Stimulated activated CD8-positive, alpha-beta memory T cell treated with anti-CD3 and anti-CD28 coated beads, Interleukin-12 subunit alpha, Interleukin-12 subunit beta, amount 100 ng/mL, for 1 hour (primary cell): ENCODE data around the gene PXDC1.
"Not testable (repeated sequence)": the region's sequence is repeated elsewhere in the genome, so short reads cannot be mapped to it uniquely, and the experiment has no call there.

Experiments used
- DNase-seq: peaks from one replicate; pipeline ENCODE4 v3.0.0-alpha.2; 2020; ENCODE audit warnings: low read depth

The PXDC1 gene

DNA sequence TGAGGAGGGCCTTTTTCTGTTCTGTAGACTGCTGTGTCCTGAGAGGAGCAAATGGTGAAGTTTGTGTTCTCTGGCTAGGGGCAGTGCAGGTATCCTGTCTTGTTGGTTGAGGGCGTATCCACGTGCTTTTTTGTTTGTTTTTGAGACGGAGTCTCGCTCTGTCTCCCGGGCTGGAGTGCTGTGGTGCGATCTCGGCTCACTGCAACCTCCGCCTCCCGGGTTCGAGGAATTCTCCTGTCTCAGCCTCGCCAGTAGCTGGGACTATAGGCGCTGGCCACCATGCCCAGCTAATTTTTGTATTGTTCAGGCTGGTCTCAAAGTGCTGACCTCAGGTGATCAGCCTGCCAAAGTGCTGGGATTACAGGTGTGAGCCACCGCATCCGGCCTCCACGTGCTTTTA lies 10.8 kb upstream of the PXDC1 start:
- no peak for DNase-seq

- DNase-seq, result no peak
These were observed 10.4 kb upstream of the PXDC1 start for GRCh38 chr6:3761989-3762270.

DNA sequence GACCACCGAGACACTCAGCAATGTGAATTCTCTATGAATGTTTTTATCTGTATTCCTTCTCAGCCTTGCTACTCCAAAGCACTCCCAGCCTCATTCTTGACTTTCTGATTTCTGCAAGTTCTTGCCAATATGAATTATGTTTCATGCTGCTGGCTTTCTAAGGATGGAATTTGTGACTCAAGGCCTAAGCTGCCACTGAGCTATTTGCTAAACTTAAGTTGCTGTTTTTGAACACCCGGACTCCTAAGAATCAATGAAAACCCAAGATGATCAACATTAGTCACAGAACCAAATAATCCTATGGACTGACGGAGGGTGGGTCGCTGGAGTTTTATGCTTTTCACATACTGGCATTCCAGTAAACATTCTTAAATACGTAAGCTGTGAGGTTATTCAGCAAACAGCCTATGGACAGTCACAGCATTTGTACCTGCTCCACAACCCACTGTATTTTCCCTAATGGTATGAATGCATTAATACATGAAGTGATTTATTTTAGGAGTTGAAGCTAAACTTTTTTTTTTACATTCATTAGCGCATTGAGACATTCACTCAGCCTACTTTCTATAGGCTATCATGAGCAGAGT lies 8.2 kb upstream of the PXDC1 start:
- DNase-seq, result no peak

GRCh38 chr6:3758842-3759144 lies 7.3 kb upstream of the PXDC1 start:
- no peak for DNase-seq

DNA sequence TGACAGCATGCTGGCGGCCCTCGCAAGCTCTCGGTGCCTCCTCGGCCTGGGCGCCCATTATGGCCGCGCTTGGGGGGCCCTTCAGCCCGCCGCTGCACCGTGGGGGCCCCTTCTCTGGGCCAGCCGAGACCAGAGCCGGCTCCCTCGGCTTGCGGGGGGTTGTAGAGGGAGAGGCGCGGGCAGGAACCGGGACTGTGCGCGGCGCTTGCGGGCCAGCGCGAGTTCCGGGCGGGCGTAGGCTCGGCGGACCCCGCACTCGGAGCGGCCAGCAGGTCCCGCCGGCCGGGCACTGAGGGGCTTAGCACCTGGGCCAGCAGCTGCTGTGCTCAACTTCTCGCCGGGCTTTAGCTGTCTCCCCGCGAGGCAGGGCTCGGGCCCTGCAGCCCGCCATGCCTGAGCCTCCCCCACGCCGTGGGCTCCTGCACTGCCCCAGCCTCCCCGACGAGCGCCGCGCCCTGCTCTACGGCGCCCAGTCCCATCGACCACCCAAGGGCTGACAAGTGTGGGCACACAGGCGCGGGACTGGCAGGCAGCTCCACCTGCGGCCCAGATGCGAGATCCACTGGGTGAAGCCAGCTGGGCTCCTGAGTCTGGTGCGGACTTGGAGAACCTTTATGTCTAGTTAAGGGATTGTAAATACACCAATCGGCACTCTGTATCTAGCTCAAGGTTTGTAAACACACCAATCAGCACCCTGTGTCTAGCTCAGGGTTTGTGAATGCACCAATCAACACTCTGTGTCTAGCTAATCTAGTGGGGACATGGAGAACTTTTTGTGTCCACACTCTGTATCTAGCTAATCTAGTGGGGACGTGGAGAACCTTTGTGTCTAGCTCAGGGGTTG lies 6.7 kb upstream of the PXDC1 start:
- DNase-seq, result not testable (repeated sequence)

GRCh38 chr6:3757241-3757641 lies 5.7 kb upstream of the PXDC1 start:
- DNase-seq, result no peak

- no peak for DNase-seq
These were observed 5.0 kb upstream of the PXDC1 start for GRCh38 chr6:3756546-3756945.

- no peak for DNase-seq
These were observed 4.4 kb upstream of the PXDC1 start for GRCh38 chr6:3755637-3756545.

DNA sequence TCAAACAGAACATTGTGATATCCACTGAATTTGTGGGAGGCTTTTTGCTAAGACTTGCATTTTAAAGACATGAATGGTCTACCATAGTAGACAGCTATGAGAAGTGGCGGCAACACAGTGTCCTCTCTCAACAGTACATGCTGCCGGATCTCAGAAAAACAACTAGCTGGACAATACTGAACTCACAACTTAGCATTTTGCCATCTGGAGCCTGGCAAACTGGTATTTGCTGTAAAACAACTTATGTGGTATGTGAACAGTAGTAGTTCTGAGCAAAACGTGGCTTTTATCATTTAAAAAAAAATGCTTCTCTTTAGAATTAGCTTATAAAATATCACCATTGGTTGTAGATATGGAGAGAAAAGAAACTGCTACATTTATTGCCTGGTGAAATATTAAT lies 3.3 kb upstream of the PXDC1 start:
- no peak for DNase-seq

- DNase-seq, result not testable (repeated sequence)
These were observed 2.7 kb upstream of the PXDC1 start for GRCh38 chr6:3754032-3754725.

DNA sequence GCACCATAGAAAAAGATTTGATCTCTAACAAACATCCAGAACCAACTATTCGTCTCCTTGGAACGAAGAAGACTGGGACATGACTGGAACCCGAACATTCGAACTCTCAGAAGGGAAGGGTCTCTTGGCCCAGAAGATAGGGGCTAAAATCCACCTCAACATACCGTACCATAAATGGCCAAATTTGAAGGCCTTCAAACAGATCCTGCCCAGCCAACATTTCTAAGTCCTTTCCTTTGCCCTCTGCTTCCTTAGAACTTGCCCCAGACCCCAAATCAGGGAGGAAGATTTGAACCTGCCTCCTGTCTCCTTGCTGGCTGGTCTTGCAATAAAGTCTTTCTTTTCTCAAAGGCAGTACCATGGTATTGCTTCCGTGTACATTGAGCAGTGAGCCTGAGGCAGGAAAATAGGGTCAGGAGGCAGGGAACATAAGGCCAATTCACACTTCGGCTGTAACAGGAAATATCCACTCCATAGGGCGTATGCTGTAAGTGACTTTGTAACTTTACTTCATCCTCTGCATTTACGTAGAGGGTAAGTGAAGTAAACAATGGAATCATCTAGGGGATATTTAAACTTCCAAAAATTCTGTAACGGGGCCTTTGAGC lies 1.8 kb upstream of the PXDC1 start:
- DNase-seq, result no peak

DNA sequence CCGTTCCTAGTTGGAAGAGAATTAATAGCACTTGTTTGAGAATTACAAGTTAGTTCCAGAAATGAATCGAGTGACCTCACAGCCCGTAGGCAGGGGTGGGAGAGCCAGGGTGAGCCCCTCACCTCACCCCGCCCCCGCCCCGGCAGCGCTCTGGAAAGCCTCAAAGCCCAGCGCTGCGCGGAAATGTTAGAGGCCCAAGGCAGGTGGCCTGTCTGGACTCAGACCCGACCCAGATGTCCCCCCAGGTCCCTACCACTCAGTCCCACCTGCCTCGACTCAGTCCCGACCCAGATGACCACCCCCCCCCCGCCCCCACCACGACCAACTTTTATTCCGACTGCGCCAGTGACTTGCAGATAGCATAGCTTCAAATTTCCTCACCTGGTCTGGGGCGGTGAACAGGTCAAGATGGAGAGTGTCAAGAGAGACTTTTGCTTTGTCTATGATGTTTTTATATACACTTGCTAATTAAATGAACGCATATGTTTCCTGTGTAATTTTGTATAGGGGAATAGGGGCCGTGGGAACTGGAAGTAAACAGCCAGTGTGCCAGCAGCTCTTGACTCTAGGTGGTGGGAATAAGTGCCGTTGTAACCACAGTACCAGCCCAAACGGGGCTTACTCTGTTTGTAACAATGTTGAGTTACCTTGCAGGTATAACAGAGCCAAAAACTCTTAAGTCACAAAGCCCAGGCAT lies 1.2 kb upstream of the PXDC1 start:
- DNase-seq, result no peak

DNA sequence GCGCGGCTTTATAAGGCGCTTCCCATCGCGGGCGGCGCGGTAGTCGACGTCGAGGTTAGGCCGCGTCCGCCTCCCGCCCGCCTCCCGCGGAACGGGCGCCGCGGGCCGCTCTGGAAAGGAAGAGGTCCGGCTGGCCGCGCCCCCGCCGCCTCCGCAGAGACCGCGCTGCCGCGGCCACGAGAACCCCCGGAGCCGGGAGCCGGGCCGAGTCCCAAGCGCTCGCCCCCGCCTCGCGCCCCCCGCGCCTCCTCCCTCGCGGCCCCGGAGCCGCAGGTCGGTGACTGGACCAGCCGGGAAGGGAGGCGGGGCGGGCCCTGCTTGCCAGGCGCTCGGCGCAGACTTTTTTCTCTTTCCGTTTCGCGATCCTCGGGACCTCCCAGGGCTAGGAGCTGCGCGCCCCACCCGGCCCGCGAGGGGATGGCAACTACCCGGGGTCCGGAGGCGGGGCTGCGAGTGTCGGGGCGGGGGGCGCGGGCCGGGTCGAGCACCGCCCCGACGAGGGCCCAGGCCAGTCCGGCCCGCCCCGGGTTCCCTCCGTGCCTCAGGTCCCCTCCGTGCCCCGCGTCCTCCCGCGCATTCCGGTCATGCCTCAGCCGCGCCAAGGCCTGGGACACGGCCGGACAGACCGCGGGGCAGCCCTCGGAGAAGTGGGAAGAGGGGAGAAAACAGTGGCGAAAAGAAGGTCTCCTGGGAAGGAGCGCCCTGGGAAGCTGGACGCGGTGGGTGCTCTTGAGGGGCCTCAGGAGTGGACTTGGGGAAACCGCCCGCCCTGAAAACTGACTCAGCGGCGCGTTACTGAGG lies 417 bp upstream of the PXDC1 start:
- DNase-seq, result peak; percentile 17

DNA sequence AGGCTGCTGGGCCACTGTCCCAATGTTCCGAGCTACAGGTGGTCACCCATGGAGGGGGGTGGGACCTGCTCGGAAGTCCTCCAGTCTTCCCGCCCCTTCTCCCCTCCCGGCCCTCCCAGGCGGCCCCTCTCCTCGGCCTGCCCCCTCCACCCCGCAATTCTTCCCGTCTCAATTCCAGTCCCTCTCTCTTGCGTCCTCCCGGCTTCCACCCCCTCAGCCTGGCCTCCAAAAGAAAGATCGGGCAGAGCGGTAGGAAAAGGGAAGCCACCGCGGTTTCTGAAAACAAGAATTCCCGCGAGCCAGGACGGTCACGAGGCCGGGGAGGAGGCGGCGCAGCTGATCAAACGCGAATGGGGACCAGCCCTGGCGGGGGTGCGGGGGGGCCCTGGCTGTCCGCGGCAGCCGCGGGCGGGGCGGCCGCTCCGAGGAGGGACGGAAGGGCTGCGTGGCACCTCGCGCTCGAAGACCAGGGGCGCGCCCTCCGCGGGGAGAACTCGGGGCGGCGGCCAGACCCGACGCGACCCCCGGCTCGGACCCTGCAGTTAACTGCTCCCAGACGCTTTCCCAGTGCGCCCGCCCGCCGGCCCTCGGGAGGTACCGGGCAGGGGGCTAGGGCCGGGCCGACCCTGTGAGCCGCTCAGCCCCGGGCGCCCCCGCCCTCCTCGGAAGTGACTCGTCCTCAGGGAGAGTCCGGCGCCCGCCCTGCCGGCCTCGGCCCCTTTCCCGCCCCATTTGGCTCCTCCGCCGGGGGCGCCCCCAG lies 1.0 kb downstream of the PXDC1 start:
- no peak for DNase-seq

- DNase-seq, result no peak
These were observed 1.6 kb downstream of the PXDC1 start for GRCh38 chr6:3749977-3750316.

DNA sequence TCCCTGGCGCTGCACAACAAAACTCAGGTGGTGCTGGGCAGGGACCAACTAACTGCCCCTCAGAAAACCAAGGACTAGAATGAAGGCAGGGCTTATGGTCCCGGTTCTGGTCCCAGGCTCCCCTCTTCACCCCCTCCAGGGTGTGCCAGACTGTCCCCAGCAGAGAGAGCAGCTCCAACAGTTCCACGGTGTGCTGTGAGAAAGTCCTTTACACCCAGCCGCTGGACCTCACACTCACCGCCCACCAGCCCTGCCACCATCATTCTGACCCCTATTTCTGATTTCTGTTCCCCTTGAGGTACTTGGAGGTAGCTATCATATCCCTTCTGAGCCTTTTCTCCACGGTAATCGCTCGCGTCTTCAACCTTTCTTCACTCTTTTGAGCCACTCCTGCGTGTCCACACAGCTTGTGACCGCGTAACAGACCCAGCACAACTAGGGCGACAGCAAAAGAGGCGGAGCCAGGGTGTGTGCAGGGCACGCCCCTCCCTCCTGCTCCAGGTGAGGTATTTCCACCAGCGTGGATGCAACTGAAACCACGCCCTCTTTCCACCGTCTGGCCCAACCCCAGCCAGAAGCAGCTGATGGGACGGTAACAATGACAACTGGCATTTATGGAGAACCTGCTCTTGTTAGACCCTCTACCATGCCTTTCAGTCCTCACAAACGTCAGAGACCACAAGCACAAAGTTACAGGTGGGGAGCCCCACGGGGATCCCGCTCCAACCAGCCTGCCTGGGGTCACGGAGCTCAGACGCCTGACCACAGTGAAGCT lies 2.3 kb downstream of the PXDC1 start:
- no peak for DNase-seq

DNA sequence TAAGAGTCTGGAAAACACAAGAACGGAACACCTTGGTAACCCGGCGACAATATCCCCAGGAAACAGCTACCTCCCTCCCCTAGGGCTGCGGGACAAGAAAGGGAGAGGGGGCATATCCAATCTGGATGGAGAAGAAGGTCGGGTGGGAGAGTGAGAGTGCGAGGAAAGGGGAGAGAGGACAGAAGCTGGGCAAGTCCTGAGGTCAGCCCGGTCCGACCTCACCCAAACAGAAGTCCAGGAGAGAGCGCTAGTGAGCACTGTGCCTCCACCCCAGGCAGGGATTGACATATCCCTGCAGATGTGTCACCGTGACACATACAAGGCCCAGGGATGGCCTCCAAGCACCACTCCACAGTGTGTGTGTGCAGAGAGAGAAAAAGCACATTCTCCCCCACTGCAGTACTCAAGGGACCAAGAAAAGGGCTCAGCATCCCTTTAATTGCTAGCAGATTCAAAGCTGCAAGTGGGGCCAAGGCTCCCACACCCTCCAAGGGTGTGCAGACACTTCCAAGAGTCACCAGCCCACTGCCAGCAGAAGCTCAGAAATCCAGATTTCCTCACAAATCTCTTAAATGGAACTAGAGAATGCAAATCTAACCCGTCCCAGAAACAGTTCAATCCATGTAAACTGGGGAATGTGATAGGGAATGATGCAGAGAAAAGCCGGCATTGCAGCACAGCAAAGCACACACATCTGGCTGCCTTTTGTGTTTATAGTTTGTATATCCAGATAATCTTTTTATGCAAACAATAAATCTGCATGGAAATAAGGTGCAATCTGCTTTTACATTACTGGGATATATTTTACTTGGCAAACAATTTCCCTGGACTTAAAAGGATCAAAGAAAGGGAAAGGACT lies 3.1 kb downstream of the PXDC1 start:
- no peak for DNase-seq

DNA sequence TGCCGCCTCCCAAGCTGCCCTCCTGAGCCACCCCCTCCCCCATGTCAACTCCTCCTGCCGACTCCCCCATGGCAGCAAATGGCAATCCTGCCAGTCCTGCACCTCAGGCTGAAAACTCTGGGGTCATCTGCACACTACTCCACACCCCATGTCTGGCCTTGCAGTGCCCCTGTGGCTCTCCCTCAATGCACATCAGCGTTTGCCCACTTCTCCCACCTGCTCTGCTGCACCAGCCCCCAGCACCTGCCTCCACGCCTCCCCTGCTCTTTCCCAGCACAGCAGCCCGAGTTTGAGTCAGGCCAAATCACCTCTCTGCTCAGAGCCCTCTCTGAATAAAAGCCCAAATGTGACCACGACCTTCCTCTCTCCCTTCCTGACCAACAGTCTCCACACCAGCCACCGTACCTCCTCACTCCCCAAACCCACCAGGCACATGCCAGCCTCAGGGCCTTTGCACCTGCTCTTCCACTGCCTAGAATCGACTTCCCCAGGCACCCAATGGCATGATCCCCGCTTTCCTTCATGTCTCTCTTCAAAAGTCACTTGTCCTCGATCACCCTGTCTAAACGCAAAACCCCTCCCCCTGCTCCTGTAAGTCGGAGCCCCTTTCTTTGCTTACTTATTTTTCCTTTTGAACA lies 4.3 kb downstream of the PXDC1 start:
- no peak for DNase-seq
